GM20000 (cell line): ENCODE measurements around the gene NCAM1.

Source experiments
- DNase-seq: peaks from one replicate; pipeline ENCODE4 v3.0.0; 2012; ENCODE audit warnings: low spot score
- CTCF ChIP-seq: IDR thresholded peaks from 2 replicates; pipeline ENCODE4 v1.5.1; 2012; ENCODE audit warnings: mild to moderate bottlenecking, control low read depth; ENCODE audit errors: extremely low read depth, missing control alignments

NCAM1 gene

DNA sequence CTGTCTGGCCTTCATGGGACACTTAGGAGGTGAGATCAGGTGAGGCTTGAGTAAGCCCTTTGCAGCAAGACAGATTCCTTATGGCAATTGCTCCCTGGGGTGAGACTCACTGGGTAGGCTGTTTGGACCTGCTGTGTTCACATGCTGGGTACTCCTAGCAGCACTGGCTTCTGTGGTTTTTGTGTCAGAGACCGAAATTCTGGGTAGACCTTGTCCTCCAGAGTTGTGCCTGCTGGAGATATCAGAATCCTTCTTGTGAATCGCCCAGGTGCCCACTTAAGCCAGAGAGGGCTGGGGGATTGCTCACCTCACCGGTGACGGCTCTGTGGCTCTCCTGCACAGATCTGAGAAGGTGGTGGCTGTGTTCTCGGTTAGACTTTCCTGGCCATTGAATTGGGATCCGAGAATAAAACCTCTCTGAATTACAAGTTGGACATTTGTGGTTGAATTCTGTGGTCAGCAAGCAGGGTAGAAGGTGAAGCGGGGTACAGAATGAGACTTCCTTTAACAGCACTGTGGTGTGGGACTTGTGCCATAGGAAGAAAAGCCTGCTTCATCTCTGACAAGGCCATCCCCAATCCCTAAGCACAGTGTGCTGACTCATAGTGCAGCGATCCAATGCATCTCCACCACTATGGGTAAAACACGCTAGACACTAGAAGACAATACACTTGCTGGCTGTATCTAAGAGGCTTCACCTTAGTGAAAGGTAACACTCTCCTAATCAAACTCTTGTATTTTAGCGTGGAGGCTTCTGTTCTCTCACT lies 300.7 kb downstream of the NCAM1 start:
- no peak for TF ChIP-seq CTCF
- DNase-seq = no peak

DNA sequence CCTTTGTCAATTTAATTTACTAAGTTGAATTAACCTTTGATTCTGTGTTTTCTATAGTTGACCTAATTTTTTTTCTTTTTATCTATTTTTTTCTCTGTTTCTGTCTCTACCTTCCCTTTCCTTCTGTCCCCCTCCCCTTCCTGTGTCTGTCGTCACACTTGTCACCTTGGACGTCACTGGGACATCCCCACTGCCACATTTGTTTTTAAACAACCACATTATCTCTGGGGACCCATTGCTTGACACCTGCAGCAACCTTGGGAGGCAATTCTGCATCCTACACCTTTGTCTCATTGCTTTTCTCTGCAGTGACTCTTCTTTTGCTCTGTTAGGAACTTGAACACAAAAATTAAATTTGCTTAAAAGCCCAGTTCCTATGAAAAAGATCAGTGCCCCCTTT lies 301.4 kb downstream of the NCAM1 start:
- no peak for DNase-seq
- TF ChIP-seq CTCF = no peak

- no peak for DNase-seq
- TF ChIP-seq CTCF = no peak
Observed at GRCh38 chr11:113263458-113264259, 302.4 kb downstream of the NCAM1 start.

DNA sequence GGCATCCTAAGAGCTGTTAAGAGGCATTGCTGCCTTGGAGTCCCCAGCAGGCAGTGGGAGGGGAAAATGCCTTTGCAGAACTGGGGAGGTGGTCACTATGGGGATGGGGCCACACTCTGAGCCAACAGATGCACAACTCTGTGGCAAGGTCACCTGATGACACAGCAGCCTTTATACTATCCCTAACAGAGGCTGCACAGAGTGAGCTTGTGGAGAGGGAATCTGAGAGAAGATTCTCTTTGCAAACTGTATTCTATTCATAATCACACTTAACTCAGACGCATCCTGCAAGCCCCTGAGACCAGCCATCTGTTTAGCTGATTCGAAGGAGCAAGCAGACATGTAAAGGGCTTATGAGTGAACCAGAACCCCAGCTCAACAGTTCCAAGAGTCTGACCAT lies 304.1 kb downstream of the NCAM1 start:
- TF ChIP-seq CTCF = no peak
- DNase-seq = no peak

- DNase-seq = no peak
- no peak for TF ChIP-seq CTCF
Observed at GRCh38 chr11:113267493-113267892, 306.3 kb downstream of the NCAM1 start.

- no peak for TF ChIP-seq CTCF
- no peak for DNase-seq
Observed at GRCh38 chr11:113269096-113269495, 307.9 kb downstream of the NCAM1 start.

DNA sequence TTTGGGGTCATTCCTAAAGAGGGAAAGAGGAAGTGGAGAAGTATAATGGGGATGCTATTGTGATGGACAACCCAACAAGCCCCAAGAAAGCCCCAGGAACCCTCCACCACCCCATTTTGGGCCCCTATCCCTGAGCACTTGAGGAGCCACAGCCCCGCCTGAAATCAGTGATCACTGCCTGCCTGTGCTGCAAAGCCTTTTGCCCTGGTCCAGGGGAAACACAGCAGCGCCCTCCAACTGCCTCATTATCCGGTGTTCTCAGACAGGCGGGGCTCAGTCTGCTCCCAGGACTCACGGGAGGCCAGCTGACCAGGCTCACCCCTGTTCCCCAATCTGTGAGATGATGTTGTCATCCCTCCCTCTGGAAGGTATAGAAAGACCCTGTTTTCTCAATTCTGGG lies 308.4 kb downstream of the NCAM1 start:
- no peak for DNase-seq

More for the DNA sequence above, 308.4 kb downstream of the NCAM1 start:
- no peak for TF ChIP-seq CTCF
